ENCODE measurements around the gene RGS7BP. TPM values are rescaled to one million over a fixed set of nuclear protein-coding genes. Genes with fewer than 3 reads are reported as not detected.

Gene RGS7BP
- total RNA-seq, 1 donor: 0.36 TPM

DNA sequence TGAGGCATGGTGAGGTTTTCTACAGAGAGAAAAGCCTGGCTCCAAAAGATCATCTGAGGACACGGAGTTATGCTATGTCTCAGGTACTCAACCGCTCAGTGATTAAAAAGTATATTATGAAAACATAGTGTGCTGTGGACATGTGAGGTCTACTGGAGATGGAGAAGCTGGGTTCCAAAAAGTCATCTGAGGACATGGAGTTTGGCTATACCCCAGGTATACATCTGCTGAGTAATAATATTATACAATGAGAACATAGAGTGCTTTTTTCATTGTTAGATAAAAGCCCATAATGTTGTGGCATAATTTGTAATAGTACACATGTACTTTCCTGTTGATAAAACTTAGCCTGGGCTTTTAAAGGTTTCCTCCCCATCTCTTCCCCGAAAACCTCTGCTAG lies 113.8 kb downstream of the RGS7BP start:
- DNase-seq (ENCODE audit: insufficient read length, low spot score, missing footprints): no peak
- Histone ChIP-seq H3K27ac (ENCODE audit: low read depth, low read length) (no peak overlapping the region), H2AFZ (ENCODE audit: low read length) (no peak overlapping the region), H3K4me3 (ENCODE audit: insufficient read depth, low read length) (no peak overlapping the region), H3K4me2 (ENCODE audit: insufficient read depth, low read length) (no peak overlapping the region), H3K27me3 (ENCODE audit: insufficient read depth, low read length) (peaks cover 34% of the 10 kb centered on the region), H3K4me1 (ENCODE audit: insufficient read depth, low read length) (no peaks in the 10 kb centered on the region), H3K36me3 (ENCODE audit: insufficient read depth, low read length) (no peaks in the 10 kb centered on the region), H4K20me1 (ENCODE audit: insufficient read depth, low read length) (no peaks in the 10 kb centered on the region), H3K79me2 (ENCODE audit: insufficient read depth, low read length) (no peaks in the 10 kb centered on the region), H3K9me3 (ENCODE audit: low read depth, low read length) (no peaks in the 10 kb centered on the region)
- TF ChIP-seq, protein P1, sequence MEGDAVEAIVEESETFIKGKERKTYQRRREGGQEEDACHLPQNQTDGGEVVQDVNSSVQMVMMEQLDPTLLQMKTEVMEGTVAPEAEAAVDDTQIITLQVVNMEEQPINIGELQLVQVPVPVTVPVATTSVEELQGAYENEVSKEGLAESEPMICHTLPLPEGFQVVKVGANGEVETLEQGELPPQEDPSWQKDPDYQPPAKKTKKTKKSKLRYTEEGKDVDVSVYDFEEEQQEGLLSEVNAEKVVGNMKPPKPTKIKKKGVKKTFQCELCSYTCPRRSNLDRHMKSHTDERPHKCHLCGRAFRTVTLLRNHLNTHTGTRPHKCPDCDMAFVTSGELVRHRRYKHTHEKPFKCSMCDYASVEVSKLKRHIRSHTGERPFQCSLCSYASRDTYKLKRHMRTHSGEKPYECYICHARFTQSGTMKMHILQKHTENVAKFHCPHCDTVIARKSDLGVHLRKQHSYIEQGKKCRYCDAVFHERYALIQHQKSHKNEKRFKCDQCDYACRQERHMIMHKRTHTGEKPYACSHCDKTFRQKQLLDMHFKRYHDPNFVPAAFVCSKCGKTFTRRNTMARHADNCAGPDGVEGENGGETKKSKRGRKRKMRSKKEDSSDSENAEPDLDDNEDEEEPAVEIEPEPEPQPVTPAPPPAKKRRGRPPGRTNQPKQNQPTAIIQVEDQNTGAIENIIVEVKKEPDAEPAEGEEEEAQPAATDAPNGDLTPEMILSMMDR (IDR thresholded peaks at IDR 0.05; ENCODE audit: extremely low read depth, low read depth, low read length): no peak

DNA sequence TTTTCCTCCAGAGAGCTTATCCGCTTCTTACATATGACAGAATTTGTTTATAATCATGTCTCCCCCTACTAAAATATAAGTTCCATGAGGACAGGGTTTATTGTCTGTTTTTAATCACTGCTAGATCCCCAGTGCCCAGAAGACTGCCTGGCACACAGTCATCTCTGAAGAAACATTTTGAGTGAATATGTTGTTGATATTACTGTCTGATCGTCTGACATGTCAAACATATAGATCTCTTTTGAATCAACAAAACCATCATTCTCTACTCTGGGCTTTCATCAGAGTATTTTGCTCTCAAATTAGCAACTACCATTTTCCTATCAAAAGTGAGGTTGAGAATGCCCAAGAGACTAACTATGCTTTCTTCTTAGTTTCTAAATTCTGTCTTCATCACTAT lies 117.2 kb downstream of the RGS7BP start:
- Histone ChIP-seq H3K4me2 (ENCODE audit: insufficient read depth, low read length) (no peak overlapping the region), H3K27ac (ENCODE audit: low read depth, low read length) (no peak overlapping the region), H3K36me3 (ENCODE audit: insufficient read depth, low read length) (no peaks in the 10 kb centered on the region), H4K20me1 (ENCODE audit: insufficient read depth, low read length) (no peaks in the 10 kb centered on the region), H2AFZ (ENCODE audit: low read length) (no peak overlapping the region), H3K4me1 (ENCODE audit: insufficient read depth, low read length) (no peaks in the 10 kb centered on the region), H3K4me3 (ENCODE audit: insufficient read depth, low read length) (no peak overlapping the region), H3K9me3 (ENCODE audit: low read depth, low read length) (no peaks in the 10 kb centered on the region), H3K79me2 (ENCODE audit: insufficient read depth, low read length) (no peaks in the 10 kb centered on the region), H3K27me3 (ENCODE audit: insufficient read depth, low read length) (peaks cover 29% of the 10 kb centered on the region)
- TF ChIP-seq, protein P1 (IDR thresholded peaks at IDR 0.05; ENCODE audit: extremely low read depth, low read depth, low read length): no peak
- no peak for DNase-seq (ENCODE audit: insufficient read length, low spot score, missing footprints)

DNA sequence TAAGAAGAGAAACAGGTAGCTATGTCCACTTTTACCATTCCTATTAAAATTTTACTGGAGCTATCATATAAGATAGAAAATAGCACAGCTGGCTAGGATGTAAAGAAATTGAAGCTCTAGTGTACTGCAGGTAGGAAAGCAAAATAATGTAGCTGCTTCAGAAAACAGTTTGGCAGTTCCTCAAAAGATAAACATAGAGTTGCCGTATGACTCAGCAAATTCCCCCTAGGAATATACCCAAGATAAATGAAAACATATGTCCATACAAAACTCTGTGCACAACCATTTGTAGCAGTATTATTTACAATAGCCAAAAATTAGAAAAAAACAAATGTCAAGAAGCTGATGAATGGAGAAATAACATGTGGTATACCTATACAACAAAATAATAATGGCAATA lies 119.9 kb downstream of the RGS7BP start:
- Histone ChIP-seq H3K4me2 (ENCODE audit: insufficient read depth, low read length) (no peak overlapping the region), H3K27ac (ENCODE audit: low read depth, low read length) (no peak overlapping the region)
- peak; percentile 17 for DNase-seq (ENCODE audit: insufficient read length, low spot score, missing footprints)

DNA sequence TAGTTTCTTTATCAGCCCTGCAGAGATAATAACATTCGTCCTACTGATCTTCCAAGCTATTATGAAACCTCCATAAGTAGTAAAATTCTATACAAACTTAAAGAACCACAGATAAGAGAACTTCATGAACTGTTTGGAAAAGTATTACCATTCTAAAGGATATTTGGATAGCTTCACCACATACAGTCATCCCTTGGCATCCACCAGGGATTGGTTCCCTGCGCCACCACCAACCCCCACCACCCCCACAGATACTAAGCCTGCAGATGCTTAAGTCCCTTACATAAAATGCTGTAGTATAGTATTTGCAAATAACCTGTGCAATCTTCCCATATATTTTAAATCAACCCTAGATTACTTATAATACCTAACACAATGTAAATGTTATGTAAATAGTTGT lies 123.1 kb downstream of the RGS7BP start:
- Histone ChIP-seq H3K9me3 (ENCODE audit: low read depth, low read length) (no peaks in the 10 kb centered on the region), H3K27me3 (ENCODE audit: insufficient read depth, low read length) (peaks cover 7% of the 10 kb centered on the region), H2AFZ (ENCODE audit: low read length) (no peak overlapping the region), H3K4me3 (ENCODE audit: insufficient read depth, low read length) (no peak overlapping the region), H3K36me3 (ENCODE audit: insufficient read depth, low read length) (no peaks in the 10 kb centered on the region), H4K20me1 (ENCODE audit: insufficient read depth, low read length) (no peaks in the 10 kb centered on the region), H3K4me1 (ENCODE audit: insufficient read depth, low read length) (peaks cover 10% of the 10 kb centered on the region), H3K27ac (ENCODE audit: low read depth, low read length) (no peak overlapping the region), H3K4me2 (ENCODE audit: insufficient read depth, low read length) (no peak overlapping the region), H3K79me2 (ENCODE audit: insufficient read depth, low read length) (no peaks in the 10 kb centered on the region)
- TF ChIP-seq, protein P1 (IDR thresholded peaks at IDR 0.05; ENCODE audit: extremely low read depth, low read depth, low read length): no peak
- no peak for DNase-seq (ENCODE audit: insufficient read length, low spot score, missing footprints)

More for the DNA sequence above, 119.9 kb downstream of the RGS7BP start:
- Histone ChIP-seq H3K79me2 (ENCODE audit: insufficient read depth, low read length) (no peaks in the 10 kb centered on the region), H3K9me3 (ENCODE audit: low read depth, low read length) (no peaks in the 10 kb centered on the region), H3K36me3 (ENCODE audit: insufficient read depth, low read length) (no peaks in the 10 kb centered on the region), H3K4me1 (ENCODE audit: insufficient read depth, low read length) (peaks cover 3% of the 10 kb centered on the region), H4K20me1 (ENCODE audit: insufficient read depth, low read length) (no peaks in the 10 kb centered on the region), H3K27me3 (ENCODE audit: insufficient read depth, low read length) (peaks cover 29% of the 10 kb centered on the region), H2AFZ (ENCODE audit: low read length) (no peak overlapping the region), H3K4me3 (ENCODE audit: insufficient read depth, low read length) (no peak overlapping the region)
- TF ChIP-seq, protein P1 (IDR thresholded peaks at IDR 0.05; ENCODE audit: extremely low read depth, low read depth, low read length): no peak
